Adrenal gland (tissue), 12 donors: ENCODE data around the gene RNF112. TPM values are rescaled to one million over a fixed set of nuclear protein-coding genes. Genes with fewer than 3 reads are reported as not detected.

Experiments used
- DNase-seq, 7 donors: peaks; one replicate each; pipeline ENCODE4 v3.0.0-alpha.2; 2019 to 2020
- H3K27ac ChIP-seq, 5 donors: fragments of 200-600 bp; sonication (generic) in 4 of 5; 1 replicate in 3 of 5; 2 replicates in 2 of 5; pipeline versions ENCODE4 v1.5.1 to v1.8.0; 2016 to 2020; ENCODE audit warnings: mild to moderate bottlenecking in 1 of 5
- H3K27me3 ChIP-seq: fragments of 200-600 bp; 2 replicates; pipeline ENCODE4 v1.8.0; 2021
- H3K36me3 ChIP-seq, 2 donors: fragments of 200-600 bp; replicated peaks in 1 of 2; 1 replicate in 1 of 2; 2 replicates in 1 of 2; pipeline versions ENCODE4 v1.5.1 to v1.8.0; 2018 to 2022
- H3K4me1 ChIP-seq, 2 donors: fragments of 200-600 bp; replicated peaks in 1 of 2; 1 replicate in 1 of 2; 2 replicates in 1 of 2; pipeline versions ENCODE4 v1.5.1 to v1.8.0; 2018 to 2021
- H3K4me3 ChIP-seq, 4 donors: fragments of 200-600 bp; sonication (generic) in 3 of 4; one replicate each; pipeline ENCODE4 v1.5.1; 2016 to 2018
- H3K9me3 ChIP-seq, 3 donors: fragments of 200-600 bp; sonication (generic) in 1 of 3; replicated peaks in 1 of 3; 1 replicate in 2 of 3; 2 replicates in 1 of 3; pipeline versions ENCODE4 v1.5.1 to v1.8.0; 2016 to 2021
- POLR2A ChIP-seq, 2 donors: fragments of 450-650 bp; IDR thresholded peaks; one replicate each; pipeline ENCODE4 v1.6.1; 2017; ENCODE audit warnings: antibody characterized with exemption in 2 of 2, mild to moderate bottlenecking in 2 of 2, moderate library complexity in 1 of 2
- WGBS, 4 donors: extraction: QIAGEN DNeasy Blood & Tissue Kit in 2 of 4; methylation state at CpG; one replicate each; pipeline versions ENCODE4 v1.1.5 to v1.1.7; 2013 to 2017; 5-methylcytosine and 5-hydroxymethylcytosine counted together
- intact Hi-C, 2 donors: fragments of 100-400 bp; cut with DNase I; formaldehyde crosslinking; loops; one replicate each; pipeline versions ENCODE4 v1.14.1 to v1.15.0; 2022 to 2023
- polyA plus RNA-seq, 3 donors: library from polyadenylated mRNA; stranded (reverse); fragments of 200-250 nt in 2 of 3; fragments of 350-450 nt in 1 of 3; fragmentation: Illumina TruSeq in 1 of 3; extraction: RNeasy Lipid Tissue Mini Kit (QIAGEN cat#74804) in 1 of 3; gene quantifications; one replicate each; pipeline ENCODE4 v1.2.3, GENCODE V29; 2013 to 2014
- total RNA-seq, 9 donors: library from RNA; depleted of rRNA in 4 of 9; stranded (reverse); fragments of >200 nt in 4 of 9; fragments of 120-200 nt in 1 of 9; fragmentation: NEBNext Ultra II Directional in 1 of 9; extraction: Animal tissue kit (Norgen Biotek cat#: 25700) in 1 of 9; gene quantifications; one replicate each; pipeline versions ENCODE4 v1.1.0 to v1.2.4, GENCODE V29; 2013 to 2023
- TF ChIP-seq, protein P1 (sequence below), 6 experiments: fragments of 450-650 bp in 4 of 6; fragments of 200-600 bp in 2 of 6; sonication (generic) in 1 of 6; IDR thresholded peaks; 1 replicate in 5 of 6; 2 replicates in 1 of 6; pipeline versions ENCODE4 v1.5.1 to v1.8.0; 2016 to 2021; ENCODE audit warnings: antibody characterized with exemption in 6 of 6, mild to moderate bottlenecking in 2 of 6, moderate library complexity in 1 of 6
- donor health status: healthy with polysubstance abuse.
- donor health status: Bipolar disorder and iron deficiency.
- donor health status: DM: yes; HTN: yes; CAD: no.
- donor health status: DM: no; HTN: no; CAD: no.
- donor health status: DM: no; HTN: no; CAD: no.
- donor health status: DM: yes; HTN: yes; CAD: no.

Gene RNF112
- total and polyA plus RNA-seq, 12 donors = 0.88 to 35.6 (median 2.3) TPM; not detected in 1

DNA sequence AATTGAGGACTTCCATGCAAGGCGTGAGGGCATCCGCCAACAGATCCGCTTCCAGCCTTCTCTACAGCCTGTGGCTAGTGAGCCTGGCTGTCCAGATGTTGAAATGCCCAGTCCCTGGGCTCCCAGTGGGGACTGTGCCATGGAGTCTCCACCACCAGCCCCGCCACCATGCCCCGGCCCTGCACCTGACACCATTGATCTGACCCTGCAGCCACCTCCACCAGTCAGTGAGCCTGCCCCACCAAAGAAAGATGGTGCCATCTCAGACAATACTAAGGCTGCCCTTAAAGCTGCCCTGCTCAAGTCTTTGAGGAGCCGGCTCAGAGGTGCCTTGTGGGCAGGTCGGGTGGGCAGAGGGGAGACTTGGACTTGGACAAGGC lies 29.7 kb upstream of the RNF112 start:
- DNase-seq = peak in 3 of 7 donors; percentile 10 to 45 (median 27)
- no peaks in the 10 kb centered on the region for H3K27me3 ChIP-seq
- peaks cover 16 to 45% of the 10 kb centered on the region in 2 donors for H3K4me1 ChIP-seq
- H3K4me3 ChIP-seq = no peak overlapping the region
- peaks cover 0 to 53% of the 10 kb centered on the region in 2 donors for H3K36me3 ChIP-seq
- 83 to 95% (median 94%) methylated on average over 3 to 7 of the region's 7 CpGs for WGBS, 4 donors
- intact Hi-C loops = no loop called here
- no peak overlapping the region for H3K27ac ChIP-seq
- H3K9me3 ChIP-seq = no peaks in the 10 kb centered on the region
- TF ChIP-seq POLR2A (IDR thresholded peaks at IDR 0.05) = no peak
- TF ChIP-seq, protein P1, sequence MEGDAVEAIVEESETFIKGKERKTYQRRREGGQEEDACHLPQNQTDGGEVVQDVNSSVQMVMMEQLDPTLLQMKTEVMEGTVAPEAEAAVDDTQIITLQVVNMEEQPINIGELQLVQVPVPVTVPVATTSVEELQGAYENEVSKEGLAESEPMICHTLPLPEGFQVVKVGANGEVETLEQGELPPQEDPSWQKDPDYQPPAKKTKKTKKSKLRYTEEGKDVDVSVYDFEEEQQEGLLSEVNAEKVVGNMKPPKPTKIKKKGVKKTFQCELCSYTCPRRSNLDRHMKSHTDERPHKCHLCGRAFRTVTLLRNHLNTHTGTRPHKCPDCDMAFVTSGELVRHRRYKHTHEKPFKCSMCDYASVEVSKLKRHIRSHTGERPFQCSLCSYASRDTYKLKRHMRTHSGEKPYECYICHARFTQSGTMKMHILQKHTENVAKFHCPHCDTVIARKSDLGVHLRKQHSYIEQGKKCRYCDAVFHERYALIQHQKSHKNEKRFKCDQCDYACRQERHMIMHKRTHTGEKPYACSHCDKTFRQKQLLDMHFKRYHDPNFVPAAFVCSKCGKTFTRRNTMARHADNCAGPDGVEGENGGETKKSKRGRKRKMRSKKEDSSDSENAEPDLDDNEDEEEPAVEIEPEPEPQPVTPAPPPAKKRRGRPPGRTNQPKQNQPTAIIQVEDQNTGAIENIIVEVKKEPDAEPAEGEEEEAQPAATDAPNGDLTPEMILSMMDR (IDR thresholded peaks at IDR 0.05) = no peak

- Histone ChIP-seq H3K27ac (peak overlapping the region in 1 of 5 donors; percentile 36), H3K36me3 (peaks cover 0 to 53% of the 10 kb centered on the region in 2 donors), H3K27me3 (no peaks in the 10 kb centered on the region), H3K4me3 (no peak overlapping the region), H3K4me1 (peaks cover 22 to 46% of the 10 kb centered on the region in 2 donors), H3K9me3 (no peaks in the 10 kb centered on the region)
- TF ChIP-seq, protein P1 (IDR thresholded peaks at IDR 0.05) = no peak
- no peak for TF ChIP-seq POLR2A (IDR thresholded peaks at IDR 0.05)
- peak in 5 of 7 donors; percentile 11 to 53 (median 16) for DNase-seq
- 89 to 96% (median 92%) methylated on average over 31 of the region's 31 CpGs for WGBS, 4 donors
- intact Hi-C loops = no loop called here
Measured at GRCh38 chr17:19381741-19382444, 29.1 kb upstream of the RNF112 start.

GRCh38 chr17:19382531-19383444 lies 28.2 kb upstream of the RNF112 start:
- H3K9me3 ChIP-seq = no peaks in the 10 kb centered on the region
- 84 to 88% (median 86%) methylated on average over 12 to 13 of the region's 13 CpGs for WGBS, 4 donors
- H3K36me3 ChIP-seq = peaks cover 0 to 53% of the 10 kb centered on the region in 2 donors

More at GRCh38 chr17:19382531-19383444, 28.2 kb upstream of the RNF112 start:
- H3K27ac ChIP-seq = peak overlapping the region in 1 of 5 donors; percentile 36
- DNase-seq = peak in 3 of 7 donors; percentile 9 to 53 (median 12)
- no peaks in the 10 kb centered on the region for H3K27me3 ChIP-seq
- no peak overlapping the region for H3K4me3 ChIP-seq
- H3K4me1 ChIP-seq = peaks cover 31 to 51% of the 10 kb centered on the region in 2 donors
- TF ChIP-seq, protein P1 (IDR thresholded peaks at IDR 0.05) = no peak
- no peak for TF ChIP-seq POLR2A (IDR thresholded peaks at IDR 0.05)
- intact Hi-C loops = no loop called here
